HG02759 (cell line): ENCODE data around the gene ANGEL1.
A peak's percentile ranks its signal among the peaks of the same experiment; 100 is the strongest.

Experiments
- ATAC-seq: cut with Tn5 transposase; IDR thresholded peaks from one replicate; pipeline ENCODE4 v1.9.1; 2021; ENCODE audit warnings: mild to moderate bottlenecking, moderate library complexity; ENCODE audit not compliant: unreplicated experiment

Gene ANGEL1

DNA sequence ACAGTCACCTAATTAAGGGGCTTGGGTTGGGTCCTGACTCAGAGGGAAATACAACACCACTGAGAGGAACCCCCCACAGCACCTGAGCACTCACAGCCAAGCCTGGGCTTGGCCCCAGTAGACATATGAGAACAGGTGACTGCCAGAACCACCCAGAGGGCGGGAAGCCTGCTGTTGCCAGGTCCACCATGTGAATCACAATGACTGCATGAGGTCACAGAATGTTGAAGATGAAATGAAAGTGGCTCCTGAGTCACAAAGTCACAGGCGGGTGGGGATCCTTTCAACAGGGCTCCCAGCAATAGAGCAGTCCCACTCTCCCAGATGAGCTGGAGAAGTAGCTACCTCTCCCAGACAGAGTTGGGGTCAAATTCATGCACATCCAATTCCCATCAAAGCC, 13.4 kb upstream of the ANGEL1 start, which contains the start of gene LRRC74A:
TSS of gene LRRC74A (plus strand) at position 287 of the 400 bp plus-strand sequence. CDS start 290 bp downstream, outside the sequence.
- ATAC-seq: no peak

GRCh38 chr14:76820700-76821099, 8.0 kb upstream of the ANGEL1 start:
- no peak for ATAC-seq

DNA sequence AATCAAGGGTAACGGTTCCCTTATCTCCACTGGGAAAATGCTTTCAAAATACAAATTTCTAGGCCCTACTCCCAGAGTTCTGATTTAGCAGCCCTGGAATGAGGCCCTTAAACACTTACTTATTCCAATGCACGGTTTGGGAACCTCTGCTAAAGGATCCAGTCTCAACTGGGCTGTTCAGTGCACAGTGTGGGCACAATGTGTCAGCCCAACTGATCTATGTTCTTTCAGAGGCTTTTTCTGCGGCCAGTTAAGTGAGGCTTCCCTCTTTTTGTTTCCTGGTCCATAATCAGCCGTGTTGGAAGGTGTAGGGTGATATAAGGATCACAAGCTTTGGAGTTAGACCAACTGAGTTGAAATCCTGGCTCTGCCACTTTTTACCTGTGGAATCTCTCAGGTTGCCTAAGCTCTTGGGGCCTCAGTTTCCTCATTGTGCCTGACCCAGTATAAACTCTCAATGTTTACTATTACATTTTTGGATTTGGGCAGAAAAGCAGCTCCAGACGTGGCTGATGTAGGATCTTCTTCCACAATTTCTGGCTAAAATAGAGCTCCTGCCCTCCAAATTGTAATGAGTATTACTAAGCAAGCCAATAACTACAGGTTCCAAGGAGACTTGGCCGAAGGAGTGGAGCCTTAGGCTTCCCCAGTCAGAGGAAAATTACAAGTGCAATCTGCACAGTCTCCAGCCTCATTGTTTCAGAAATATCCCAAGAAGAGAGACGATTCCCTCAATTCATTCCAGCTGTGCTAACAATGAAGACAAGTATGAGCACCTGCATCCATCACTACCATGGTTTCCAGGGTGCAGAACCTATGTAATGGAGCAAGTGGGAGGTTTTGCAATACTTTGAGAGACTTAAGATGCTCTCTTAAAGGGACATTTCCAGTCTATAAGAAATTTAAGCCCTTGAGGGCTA, 2.3 kb upstream of the ANGEL1 start:
- no peak for ATAC-seq

DNA sequence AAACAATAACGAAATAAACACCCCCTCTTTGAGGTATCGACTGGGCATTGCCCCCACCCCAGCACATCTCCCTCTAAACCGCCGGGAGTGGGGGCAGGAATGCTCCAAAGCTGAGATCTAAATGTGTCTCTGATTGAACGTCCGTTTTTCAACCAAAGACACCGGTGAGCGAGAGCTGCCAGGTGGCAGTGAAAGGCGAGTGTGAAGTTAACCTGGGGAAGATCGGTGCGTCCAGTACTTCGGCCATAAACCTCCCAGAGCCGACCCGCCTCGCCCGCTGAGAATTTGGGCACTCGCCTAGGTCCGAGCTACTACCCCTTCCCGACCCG, 625 bp downstream of the ANGEL1 start:
- no peak for ATAC-seq

DNA sequence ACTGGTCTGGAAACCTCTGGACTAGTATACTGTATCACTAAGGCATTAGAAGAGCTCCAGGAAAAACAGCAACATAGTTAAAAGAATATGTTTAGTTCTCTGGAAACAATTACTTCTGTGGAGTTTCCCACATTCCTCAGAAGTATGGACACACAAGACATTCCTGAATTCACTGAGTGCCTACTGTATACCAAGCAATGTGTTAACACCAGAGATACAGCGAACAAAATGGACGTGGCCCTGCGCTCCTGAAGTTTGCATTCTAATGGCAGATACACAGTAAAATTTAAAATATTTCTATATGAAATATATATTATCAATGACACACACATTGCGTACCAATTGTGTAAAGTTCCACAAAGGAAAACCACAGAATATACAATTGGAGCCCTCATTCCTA, 1.1 kb downstream of the ANGEL1 start:
- no peak for ATAC-seq

- ATAC-seq: no peak
Observed at GRCh38 chr14:76810953-76811400, 1.7 kb downstream of the ANGEL1 start.

DNA sequence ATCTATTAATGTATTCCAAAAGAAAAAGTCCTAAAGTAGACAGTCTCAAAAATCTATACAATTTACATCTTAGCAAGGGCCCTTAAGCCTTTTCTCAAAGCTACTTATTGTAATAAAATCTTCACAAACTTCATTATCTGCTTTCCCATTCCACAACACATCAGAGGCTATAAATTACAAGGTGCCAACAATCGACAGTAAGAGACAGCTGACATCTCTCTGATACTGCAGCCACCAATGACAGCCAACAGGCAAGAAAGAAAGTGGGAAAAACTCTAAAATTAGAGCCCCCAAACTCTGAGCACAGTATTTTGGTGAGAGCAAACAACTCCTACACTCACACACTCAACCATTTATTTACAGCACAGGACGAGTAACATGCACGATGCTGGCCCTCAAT, 2.2 kb downstream of the ANGEL1 start:
- no peak for ATAC-seq

DNA sequence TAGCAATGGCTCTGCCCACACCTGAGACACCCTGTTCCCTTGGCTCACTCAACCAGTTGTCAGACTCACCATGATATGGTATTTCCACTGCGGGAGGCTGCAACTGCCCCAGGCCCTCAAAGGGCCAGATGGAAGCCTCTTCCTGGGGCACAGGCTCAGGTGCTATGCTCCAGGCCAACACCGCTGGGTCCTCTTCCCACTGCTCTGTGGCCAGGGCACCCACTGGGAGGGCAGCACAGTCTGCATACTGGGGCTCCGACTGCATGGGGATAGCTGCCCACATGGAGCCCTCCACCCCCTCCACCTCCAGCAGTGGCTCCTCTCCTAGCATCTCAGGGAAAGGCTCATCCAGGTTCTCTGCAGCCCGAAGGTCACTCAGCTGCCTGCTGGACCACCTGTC, 3.7 kb downstream of the ANGEL1 start:
- no peak for ATAC-seq

GRCh38 chr14:76808011-76808410, 4.7 kb downstream of the ANGEL1 start:
- no peak for ATAC-seq

DNA sequence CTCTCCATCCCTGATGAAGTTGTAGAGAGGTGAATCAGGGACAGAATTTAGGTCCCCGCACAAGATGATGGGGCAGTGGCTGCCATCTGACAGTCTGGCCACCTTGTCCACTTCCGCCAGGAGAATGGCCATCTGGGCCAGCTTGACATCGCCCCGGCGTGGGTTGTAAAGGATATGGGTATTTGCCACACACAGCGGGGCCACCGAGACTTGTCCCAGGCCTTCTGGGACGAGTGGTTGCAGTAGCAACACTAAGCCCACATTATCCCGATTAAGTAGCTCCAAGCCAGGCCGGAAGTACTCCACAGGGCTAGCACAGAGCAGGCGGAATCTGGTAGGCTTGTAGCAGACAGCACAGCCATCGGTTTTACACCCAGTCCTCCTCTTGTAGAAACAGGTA, 6.2 kb downstream of the ANGEL1 start:
- ATAC-seq: no peak

DNA sequence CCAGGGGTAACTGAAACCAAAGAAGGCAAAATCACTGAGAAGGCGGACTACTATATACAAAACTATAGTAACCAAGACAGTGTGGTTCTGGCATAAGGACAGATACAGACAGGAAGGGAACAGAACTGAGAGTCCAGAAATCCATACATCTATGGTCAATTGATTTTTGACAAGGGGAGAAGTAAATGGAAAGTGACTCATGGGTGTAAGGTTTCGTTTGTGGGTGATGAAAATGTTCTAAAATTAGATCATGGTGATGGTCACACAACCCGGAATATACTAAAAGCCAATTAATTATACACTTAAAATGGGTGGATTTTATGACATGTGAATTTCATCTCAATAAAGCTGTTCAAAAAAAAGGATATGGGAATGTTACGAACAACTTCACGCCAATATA, 18.7 kb downstream of the ANGEL1 start:
- no peak for ATAC-seq

- no peak for ATAC-seq
Observed at GRCh38 chr14:76793324-76793723, 19.4 kb downstream of the ANGEL1 start.

DNA sequence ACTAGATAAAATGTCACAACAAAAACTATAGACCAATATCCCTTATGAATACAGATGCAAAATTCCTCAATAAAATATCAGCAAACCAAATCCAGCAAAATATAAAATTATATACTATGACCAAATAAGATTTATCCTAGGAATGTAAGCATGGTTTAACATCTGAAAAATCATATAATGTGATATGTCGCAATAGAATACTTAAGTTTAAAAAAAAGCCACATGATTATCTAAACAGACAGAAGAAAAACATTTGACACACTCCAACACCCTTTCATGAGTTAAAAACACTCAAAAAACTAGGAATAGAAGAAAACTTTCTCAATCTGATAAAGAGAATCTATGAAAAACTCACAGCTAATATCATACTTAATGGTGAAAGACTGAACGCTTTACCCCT, 20.3 kb downstream of the ANGEL1 start:
- ATAC-seq: no peak

DNA sequence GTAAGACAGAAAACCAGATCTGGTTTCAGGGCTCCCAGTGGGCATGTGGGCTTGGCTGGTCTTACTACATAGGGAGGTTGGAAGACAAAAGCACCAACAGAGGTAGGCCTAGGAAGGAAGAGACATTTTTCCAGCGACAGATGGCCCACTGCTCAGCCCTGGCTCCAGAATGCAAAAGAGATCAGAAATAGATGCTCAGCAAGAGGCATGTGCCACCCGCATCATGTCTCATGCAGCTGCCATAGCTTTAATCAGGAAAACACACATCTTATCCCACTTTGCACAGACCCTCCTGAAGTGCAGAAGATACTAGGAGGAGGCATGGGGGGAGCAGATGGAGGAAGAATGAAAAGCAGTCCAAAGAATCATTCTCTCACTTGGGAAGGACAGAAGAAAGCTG, 26.1 kb downstream of the ANGEL1 start:
- no peak for ATAC-seq

DNA sequence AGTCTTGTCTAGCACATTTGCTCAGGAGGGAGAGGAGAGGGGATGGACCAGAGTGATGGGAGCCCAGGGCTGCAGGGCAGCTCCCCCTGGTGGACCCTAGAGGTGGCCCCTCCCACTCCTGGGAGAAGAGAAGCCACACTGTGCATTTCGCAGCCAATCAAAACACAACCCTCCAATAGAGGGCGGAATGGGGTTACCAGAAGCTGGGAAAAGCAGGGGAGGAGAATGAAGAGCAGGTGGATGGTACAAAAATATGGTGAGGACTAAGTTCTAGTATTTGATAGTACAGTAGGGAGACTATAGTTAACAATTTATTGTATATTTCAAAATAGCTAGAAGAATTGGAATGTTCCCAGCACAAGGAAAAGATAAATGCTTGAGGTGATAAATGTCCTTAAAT, 27.8 kb downstream of the ANGEL1 start:
- peak; percentile 81 for ATAC-seq

DNA sequence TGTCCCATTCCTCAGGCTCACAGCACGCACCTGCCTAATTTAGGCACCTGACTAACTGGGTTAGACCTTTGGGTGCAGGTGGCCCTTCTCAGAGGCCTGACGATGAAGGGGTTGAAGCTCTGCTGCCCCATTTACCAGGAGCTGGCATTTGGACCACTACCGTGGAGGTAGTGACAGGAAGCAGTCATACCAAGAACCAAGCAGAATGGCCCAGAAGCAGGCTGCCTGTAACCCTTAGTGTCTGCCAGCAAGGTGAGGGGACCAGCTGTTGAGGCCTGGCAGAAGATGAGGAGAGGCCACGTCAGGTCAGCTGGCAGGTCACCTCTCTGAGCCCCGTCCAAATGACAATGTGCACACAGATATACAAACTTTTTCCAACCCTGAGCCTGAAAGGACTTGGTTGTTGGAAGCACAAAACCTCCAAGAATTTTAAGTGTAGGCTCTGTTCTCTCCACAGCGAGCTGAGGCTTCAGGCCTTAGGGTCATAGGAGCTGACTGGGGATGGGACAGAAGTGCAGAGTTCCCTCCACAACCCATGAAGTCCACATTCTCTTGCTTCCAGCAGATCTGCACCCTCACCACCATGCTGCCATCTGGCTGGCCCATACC, 28.3 kb downstream of the ANGEL1 start:
- peak; percentile 3 for ATAC-seq

- no peak for ATAC-seq
Observed at GRCh38 chr14:76782885-76783566, 29.7 kb downstream of the ANGEL1 start.

DNA sequence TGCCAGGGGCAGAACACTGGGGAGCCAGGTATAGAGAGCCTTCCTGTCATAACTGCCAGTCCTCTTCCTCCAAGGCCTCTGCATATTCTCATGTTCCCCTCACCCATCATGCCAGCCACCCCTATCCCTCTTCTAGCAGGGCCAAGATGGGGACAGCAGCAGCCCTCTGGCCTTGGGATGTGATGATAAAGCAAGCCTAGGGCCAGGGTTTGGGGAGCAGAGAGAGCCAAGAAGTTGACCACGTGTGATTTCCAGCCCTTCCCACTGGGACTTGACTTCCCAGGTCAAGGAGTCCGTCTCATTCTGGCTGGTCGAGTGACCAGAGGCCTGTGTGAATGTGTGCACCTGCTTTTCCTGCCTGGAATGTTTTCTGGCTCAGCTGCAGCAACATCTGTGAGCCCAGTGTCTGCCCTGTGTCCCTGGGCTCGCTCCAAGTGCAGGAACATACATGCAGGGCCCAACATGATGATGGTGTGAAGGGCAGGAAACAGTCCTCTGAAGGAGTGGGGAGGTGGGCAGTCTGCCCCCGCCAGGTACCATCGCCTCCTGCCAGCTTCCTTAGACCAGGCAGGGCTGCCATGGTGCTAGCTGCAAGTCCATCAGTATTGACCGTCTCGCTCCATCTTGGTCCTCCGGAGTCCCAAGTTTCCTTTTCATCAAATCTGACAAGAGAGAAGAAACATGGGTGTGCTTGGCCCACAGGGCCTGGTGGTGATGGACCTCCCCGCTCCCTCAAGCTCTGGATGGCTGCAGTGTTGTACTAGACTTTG, 30.4 kb downstream of the ANGEL1 start:
- ATAC-seq: no peak

GRCh38 chr14:76781648-76782051, 31.0 kb downstream of the ANGEL1 start:
- ATAC-seq: no peak

DNA sequence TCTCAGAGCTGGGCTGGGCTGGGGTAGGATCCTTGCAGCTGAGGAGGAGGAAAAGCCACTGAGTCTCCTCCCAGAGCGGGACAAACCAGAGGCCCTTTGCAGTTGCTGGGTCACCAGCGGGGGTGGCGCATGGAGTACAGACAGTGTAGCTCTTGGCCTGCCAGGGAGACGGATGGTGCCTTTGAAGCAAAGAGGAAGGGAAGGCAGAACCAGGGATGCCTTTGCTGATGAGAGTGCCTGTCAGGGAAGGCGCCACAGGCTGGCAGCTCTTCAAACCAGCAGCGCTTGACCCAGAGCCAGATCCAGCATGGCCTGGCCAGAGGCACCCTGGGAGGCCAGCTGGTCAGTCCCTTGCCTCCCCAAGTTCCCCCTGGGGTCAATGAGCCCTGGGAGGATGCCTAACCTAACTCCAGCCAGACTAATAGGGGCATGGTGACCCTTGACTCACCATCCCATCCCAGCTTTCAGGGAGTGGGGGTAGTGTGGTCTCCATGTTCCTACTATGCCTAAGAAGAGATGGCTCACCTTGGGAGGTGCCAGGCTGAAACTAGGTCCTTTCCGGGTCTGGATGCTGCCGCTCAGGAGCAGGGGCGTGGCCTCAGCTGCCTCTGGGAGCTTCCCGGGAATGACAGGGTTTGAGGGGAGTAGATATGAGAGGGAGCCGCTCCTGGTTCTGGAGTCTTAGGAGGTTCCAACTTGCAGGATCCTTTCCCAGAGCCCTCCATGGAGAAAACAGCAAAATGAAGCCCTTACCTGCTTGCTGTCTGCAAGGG, 31.6 kb downstream of the ANGEL1 start:
- no peak for ATAC-seq
